MM.1S (cell line): Measurements from ENCODE around the gene NEDD4L.

ENCODE experiments used
- CTCF ChIP-seq: fragments of 300-600 bp; sonication (generic); IDR thresholded peaks from 2 replicates; pipeline ENCODE4 v1.5.1; 2016; ENCODE audit warnings: antibody characterized with exemption, low read length, mixed read lengths
- EZH2 ChIP-seq: fragments of 300-600 bp; sonication (generic); optimal IDR thresholded peaks from 2 replicates; pipeline ENCODE3; 2017; ENCODE audit warnings: low read depth, mild to moderate bottlenecking, antibody characterized with exemption, low read length, mixed read lengths
- EZH2phosphoT487 ChIP-seq: fragments of 300-600 bp; sonication (generic); IDR thresholded peaks from 2 replicates; pipeline ENCODE4 v1.6.1; 2018; ENCODE audit warnings: antibody characterized with exemption, low read length

GRCh38 chr18:58239879-58240278 lies 195.9 kb downstream of the NEDD4L start:
- no peak for TF ChIP-seq CTCF
- TF ChIP-seq EZH2phosphoT487, result no peak
- TF ChIP-seq EZH2, result no peak
